OCI-LY1 (cell line): ENCODE results near the gene CTBP2.

Experiments
- H2AFZ ChIP-seq: fragments of 200-600 bp; sonication (generic), shearing (Covaris generic); 2 replicates; pipeline ENCODE4 v1.6.0; 2014; ENCODE audit warnings: antibody characterized with exemption, mild to moderate bottlenecking, low read length
- H3F3A ChIP-seq: fragments of 200-600 bp; sonication (generic), shearing (Covaris generic); 2 replicates; pipeline ENCODE4 v1.6.0; 2014; ENCODE audit warnings: mild to moderate bottlenecking, antibody characterized with exemption, low read length, moderate library complexity; ENCODE audit not compliant: insufficient read depth
- H3K27ac ChIP-seq: fragments of 200-600 bp; sonication (generic); 2 replicates; pipeline ENCODE4 v1.5.1; 2014; ENCODE audit warnings: low read length, mixed run types, mild to moderate bottlenecking, low read depth; ENCODE audit not compliant: poor library complexity, severe bottlenecking
- H3K27me3 ChIP-seq: fragments of 200-600 bp; sonication (generic); 2 replicates; pipeline ENCODE4 v1.6.0; 2014; ENCODE audit warnings: antibody characterized with exemption, mild to moderate bottlenecking, low read length, moderate library complexity; ENCODE audit not compliant: insufficient read depth
- H3K36me3 ChIP-seq: fragments of 200-600 bp; sonication (generic); 2 replicates; pipeline ENCODE4 v1.6.1; 2014; ENCODE audit warnings: mild to moderate bottlenecking, antibody characterized with exemption, low read length, moderate library complexity, mixed read lengths; ENCODE audit not compliant: insufficient read depth
- H3K4me1 ChIP-seq: fragments of 200-600 bp; sonication (generic); 2 replicates; pipeline ENCODE4 v1.5.1; 2014; ENCODE audit warnings: mild to moderate bottlenecking, low read length, moderate library complexity; ENCODE audit not compliant: insufficient read depth, severe bottlenecking
- H3K4me2 ChIP-seq: fragments of 200-600 bp; sonication (generic), shearing (Covaris generic); 2 replicates; pipeline ENCODE4 v1.6.1; 2014; ENCODE audit warnings: low read length
- H3K4me3 ChIP-seq: fragments of 200-600 bp; sonication (generic); 2 replicates; pipeline ENCODE4 v1.5.1; 2014; ENCODE audit warnings: low read length, low read depth, mild to moderate bottlenecking, mixed read lengths; ENCODE audit not compliant: poor library complexity, severe bottlenecking
- H3K79me2 ChIP-seq: fragments of 200-600 bp; shearing (Covaris generic); 2 replicates; pipeline ENCODE4 v1.6.1; 2016; ENCODE audit warnings: mixed run types, low read length, mixed read lengths; ENCODE audit not compliant: insufficient read depth
- H3K9ac ChIP-seq: fragments of 200-600 bp; sonication (generic), shearing (Covaris generic); 2 replicates; pipeline ENCODE4 v1.6.1; 2014; ENCODE audit warnings: mild to moderate bottlenecking, low read length, mixed read lengths
- H3K9me2 ChIP-seq: fragments of 200-600 bp; sonication (generic), shearing (Covaris generic); 2 replicates; pipeline ENCODE4 v1.6.1; 2014; ENCODE audit warnings: low read depth, mild to moderate bottlenecking, low read length, mixed read lengths
- H3K9me3 ChIP-seq: fragments of 200-600 bp; shearing (Covaris generic); 2 replicates; pipeline ENCODE4 v1.6.1; 2014; ENCODE audit warnings: low read length, mixed read lengths
- H4K20me1 ChIP-seq: fragments of 200-600 bp; sonication (generic), shearing (Covaris generic); 2 replicates; pipeline ENCODE4 v1.6.0; 2016; ENCODE audit warnings: mild to moderate bottlenecking, low read length; ENCODE audit not compliant: insufficient read depth
- CTCF ChIP-seq: fragments of 200-600 bp; sonication (generic), shearing (Covaris generic); IDR thresholded peaks from 2 replicates; pipeline ENCODE4 v1.5.1; 2017; ENCODE audit warnings: mild to moderate bottlenecking, antibody characterized with exemption, low read length, moderate library complexity, mixed read lengths
- EZH2 ChIP-seq: fragments of 200-600 bp; sonication (generic), shearing (Covaris generic); IDR thresholded peaks from 2 replicates; pipeline ENCODE4 v1.8.0; 2017; ENCODE audit warnings: borderline replicate concordance, mixed run types, mild to moderate bottlenecking, antibody characterized with exemption, low read length, moderate library complexity, mixed read lengths

CTBP2 gene

GRCh38 chr10:125003901-125004467, 156.4 kb downstream of the CTBP2 start:
- Histone ChIP-seq H3F3A (no peaks in the 10 kb centered on the region), H2AFZ (no peak overlapping the region), H3K9me3 (no peaks in the 10 kb centered on the region), H3K9ac (no peak overlapping the region), H3K79me2 (no peaks in the 10 kb centered on the region), H3K4me2 (no peak overlapping the region), H4K20me1 (no peaks in the 10 kb centered on the region), H3K27ac (no peak overlapping the region), H3K9me2 (no peaks in the 10 kb centered on the region), H3K36me3 (no peaks in the 10 kb centered on the region), H3K4me3 (no peak overlapping the region), H3K4me1 (no peaks in the 10 kb centered on the region), H3K27me3 (0 out of 2 replicates have a peak, but pooled peaks cover 4% of the 10 kb centered on the region)
- no peak for TF ChIP-seq CTCF
- no peak for TF ChIP-seq EZH2

GRCh38 chr10:125003146-125003900, 157.0 kb downstream of the CTBP2 start:
- 0 out of 2 replicates have a peak, but pooled peaks cover 4% of the 10 kb centered on the region for H3K27me3 ChIP-seq
- TF ChIP-seq CTCF (no peak; the same call in 1 of the 2 replicates), EZH2 (no peak)
- no peaks in the 10 kb centered on the region for H3K9me2 ChIP-seq
- no peaks in the 10 kb centered on the region for H3F3A ChIP-seq
- no peak overlapping the region for H3K4me3 ChIP-seq
- no peak overlapping the region for H3K9ac ChIP-seq
- H4K20me1 ChIP-seq: no peaks in the 10 kb centered on the region
- H3K4me1 ChIP-seq: no peaks in the 10 kb centered on the region
- H3K9me3 ChIP-seq: no peaks in the 10 kb centered on the region
- no peak overlapping the region for H3K27ac ChIP-seq
- no peaks in the 10 kb centered on the region for H3K79me2 ChIP-seq
- no peaks in the 10 kb centered on the region for H3K36me3 ChIP-seq
- no peak overlapping the region for H2AFZ ChIP-seq
- no peak overlapping the region for H3K4me2 ChIP-seq

- no peak overlapping the region for H3K4me2 ChIP-seq
- no peak overlapping the region for H3K9ac ChIP-seq
- H3K27me3 ChIP-seq: 0 out of 2 replicates have a peak, but pooled peaks cover 4% of the 10 kb centered on the region
- H4K20me1 ChIP-seq: no peaks in the 10 kb centered on the region
- no peak overlapping the region for H3K4me3 ChIP-seq
- no peak overlapping the region for H3K27ac ChIP-seq
- H2AFZ ChIP-seq: no peak overlapping the region
- H3K36me3 ChIP-seq: no peaks in the 10 kb centered on the region
- no peaks in the 10 kb centered on the region for H3K4me1 ChIP-seq
- no peak for TF ChIP-seq CTCF
- no peak for TF ChIP-seq EZH2
- no peaks in the 10 kb centered on the region for H3F3A ChIP-seq
- H3K9me3 ChIP-seq: no peaks in the 10 kb centered on the region
- no peaks in the 10 kb centered on the region for H3K79me2 ChIP-seq
- no peaks in the 10 kb centered on the region for H3K9me2 ChIP-seq
Measured at GRCh38 chr10:125002423-125003145, 157.8 kb downstream of the CTBP2 start.
